Urinary bladder (tissue), 4 donors: ENCODE data around the gene PKN2. TPM values are rescaled to one million over a fixed set of nuclear protein-coding genes. Genes with fewer than 3 reads are reported as not detected.

Source experiments
- DNase-seq: peaks from one replicate; pipeline ENCODE4 v3.0.0-alpha.2; 2015; ENCODE audit errors: extremely low spot score
- H3K27ac ChIP-seq: one replicate; pipeline ENCODE4 v1.5.1; 2013; ENCODE audit warnings: low read depth, mild to moderate bottlenecking, moderate library complexity
- H3K36me3 ChIP-seq: one replicate; pipeline ENCODE4 v1.6.1; 2013; ENCODE audit warnings: mild to moderate bottlenecking, moderate library complexity; ENCODE audit not compliant: insufficient read depth
- H3K4me1 ChIP-seq: one replicate; pipeline ENCODE4 v1.6.1; 2013; ENCODE audit warnings: mild to moderate bottlenecking, moderate library complexity; ENCODE audit not compliant: insufficient read depth
- H3K4me3 ChIP-seq: one replicate; pipeline ENCODE4 v1.5.1; 2013; ENCODE audit warnings: low read depth, low read length
- WGBS: extraction: QIAGEN DNeasy Blood & Tissue Kit; methylation state at CpG from one replicate; pipeline ENCODE4 v1.1.7; 2013; 5-methylcytosine and 5-hydroxymethylcytosine counted together
- polyA plus RNA-seq: library from polyadenylated mRNA; stranded (reverse); fragments of 200-250 nt; gene quantifications from one replicate; pipeline ENCODE4 v1.2.3, GENCODE V29; 2013
- total RNA-seq: library from RNA; depleted of rRNA; stranded (reverse); fragments of >200 nt; gene quantifications from one replicate; pipeline ENCODE4 v1.2.3, GENCODE V29; 2014
- donor health status: healthy with polysubstance abuse.
- donor health status: healthy.

PKN2 gene
- 113 TPM for total RNA-seq
- polyA plus RNA-seq = 15.8 TPM

DNA sequence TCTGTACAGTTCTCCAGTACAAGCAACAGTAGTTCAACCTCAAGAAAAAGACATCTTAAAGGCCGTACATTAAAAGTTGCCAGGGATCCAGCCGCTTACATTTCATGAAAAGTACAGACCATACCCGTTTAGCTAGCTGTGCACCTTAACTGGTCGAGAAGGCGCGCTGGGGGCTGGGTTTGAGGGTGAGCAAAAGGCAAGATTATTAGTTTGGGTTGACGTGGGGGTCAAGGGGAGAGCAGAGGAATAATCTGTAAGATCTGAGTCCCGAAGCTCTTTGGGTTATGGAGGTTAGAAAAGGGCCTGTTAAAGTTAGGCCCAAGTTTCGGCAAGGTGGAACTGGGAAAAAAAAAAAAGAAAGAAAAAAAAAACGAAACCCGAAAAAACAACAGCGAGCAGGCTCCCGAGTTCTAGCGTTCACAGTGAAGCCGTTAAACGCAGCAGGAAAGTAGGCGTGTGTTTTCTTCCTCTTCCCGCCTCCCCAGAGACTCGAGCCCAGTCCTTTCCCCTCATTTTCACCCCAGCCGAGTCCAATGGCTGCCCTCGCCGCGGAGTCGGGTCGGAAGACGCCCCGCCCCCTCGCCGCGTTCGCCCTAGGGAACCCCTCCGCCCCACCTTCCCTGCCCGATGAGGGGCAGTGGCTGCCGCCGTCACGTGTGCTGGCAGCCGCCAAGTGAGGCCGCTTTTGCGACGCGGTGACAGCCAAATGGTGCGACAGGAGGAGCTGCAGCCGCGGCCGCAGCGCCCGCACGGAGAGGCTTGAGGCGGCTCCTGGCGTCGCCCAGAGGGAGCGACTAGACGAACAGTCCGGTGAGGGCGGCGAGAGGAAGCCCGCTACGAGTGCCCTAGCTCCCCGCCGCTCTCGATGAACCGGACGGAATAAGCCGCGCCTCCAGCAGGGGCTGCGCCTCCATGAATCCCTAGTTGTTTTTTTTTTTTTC lies at the start of gene PKN2:
Gene PKN2, plus strand, starts transcription at position 733 of the 941 bp plus-strand sequence. CDS start 308 bp downstream, outside the sequence.
- H3K4me1 ChIP-seq = no peaks in the 10 kb centered on the region
- under 1% methylated on average over 66 of the region's 66 CpGs for WGBS
- peak within 1 kb of the TSS; percentile 95 for H3K27ac ChIP-seq
- no peaks in the 10 kb centered on the region for H3K36me3 ChIP-seq
- H3K4me3 ChIP-seq = peak within 1 kb of the TSS; percentile 91
- peak; percentile 95 for DNase-seq

DNA sequence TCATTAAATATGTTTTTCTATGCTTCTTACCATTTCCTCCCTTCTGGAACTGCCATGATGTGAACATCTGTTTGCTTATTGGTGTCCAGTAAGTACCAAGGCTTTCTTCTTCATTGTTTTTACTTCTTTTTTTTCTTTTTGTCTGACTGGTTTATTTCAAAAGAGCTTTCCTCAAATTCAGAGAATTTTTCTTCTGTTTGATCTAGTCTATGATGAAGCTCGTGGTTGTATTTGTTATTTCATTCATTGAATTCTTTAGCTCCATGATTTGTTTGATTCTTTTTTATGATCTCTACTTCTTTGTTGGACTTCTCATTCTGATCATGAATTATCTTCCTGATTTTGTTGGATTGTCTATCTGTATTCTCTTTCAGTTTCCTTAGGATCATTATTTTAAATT lies 49.5 kb upstream of the PKN2 start:
- WGBS = 79% methylated on average over 1 of the region's 1 CpG
- no peak for DNase-seq
- H3K36me3 ChIP-seq = no peaks in the 10 kb centered on the region

DNA sequence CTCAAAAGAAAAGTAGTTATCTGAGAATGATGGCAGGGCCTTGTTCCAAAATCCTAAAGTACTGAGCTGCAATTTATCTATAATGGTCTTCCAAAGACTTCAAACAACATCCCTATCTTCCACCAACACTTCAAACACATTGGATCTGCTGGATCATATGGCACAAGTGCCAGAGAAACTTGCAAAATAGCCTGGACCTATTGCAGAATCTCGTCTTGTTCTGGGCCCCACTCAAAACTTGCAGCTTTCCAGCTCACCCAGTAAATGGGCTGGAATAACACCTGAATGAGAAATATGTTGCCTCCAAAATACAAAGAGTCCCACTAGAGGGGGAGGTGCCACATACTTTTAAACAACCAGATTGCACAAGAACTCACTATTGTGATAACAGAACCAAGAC lies 44.0 kb upstream of the PKN2 start:
- no peaks in the 10 kb centered on the region for H3K4me1 ChIP-seq
- no peak overlapping the region for H3K4me3 ChIP-seq
- WGBS = 72% methylated on average over 1 of the region's 1 CpG
- no peaks in the 10 kb centered on the region for H3K36me3 ChIP-seq
- no peak overlapping the region for H3K27ac ChIP-seq
- no peak for DNase-seq

More for the DNA sequence above, 49.5 kb upstream of the PKN2 start:
- Histone ChIP-seq H3K27ac (no peak overlapping the region), H3K4me3 (no peak overlapping the region), H3K4me1 (no peaks in the 10 kb centered on the region)

DNA sequence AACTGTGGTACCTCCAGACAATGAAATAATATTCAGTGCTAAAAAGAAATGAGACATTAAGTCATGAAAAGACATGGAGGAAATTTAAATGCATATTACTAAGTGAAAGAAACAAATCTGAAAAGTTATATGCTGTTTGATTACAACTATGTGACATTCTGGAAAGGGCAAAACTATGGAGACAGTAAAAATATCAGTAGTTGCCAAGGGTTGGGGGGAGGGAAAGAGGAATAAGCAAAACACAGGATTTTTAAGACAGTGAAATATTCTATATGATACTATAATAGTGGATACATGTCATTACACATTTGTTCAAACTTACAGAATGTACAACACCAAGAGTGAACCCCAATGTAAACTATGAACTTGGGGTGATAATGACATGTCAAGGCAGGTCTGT lies 38.2 kb upstream of the PKN2 start:
- H3K4me3 ChIP-seq = no peak overlapping the region
- no peak overlapping the region for H3K27ac ChIP-seq
- no peak for DNase-seq
- no peaks in the 10 kb centered on the region for H3K36me3 ChIP-seq
- H3K4me1 ChIP-seq = no peaks in the 10 kb centered on the region

DNA sequence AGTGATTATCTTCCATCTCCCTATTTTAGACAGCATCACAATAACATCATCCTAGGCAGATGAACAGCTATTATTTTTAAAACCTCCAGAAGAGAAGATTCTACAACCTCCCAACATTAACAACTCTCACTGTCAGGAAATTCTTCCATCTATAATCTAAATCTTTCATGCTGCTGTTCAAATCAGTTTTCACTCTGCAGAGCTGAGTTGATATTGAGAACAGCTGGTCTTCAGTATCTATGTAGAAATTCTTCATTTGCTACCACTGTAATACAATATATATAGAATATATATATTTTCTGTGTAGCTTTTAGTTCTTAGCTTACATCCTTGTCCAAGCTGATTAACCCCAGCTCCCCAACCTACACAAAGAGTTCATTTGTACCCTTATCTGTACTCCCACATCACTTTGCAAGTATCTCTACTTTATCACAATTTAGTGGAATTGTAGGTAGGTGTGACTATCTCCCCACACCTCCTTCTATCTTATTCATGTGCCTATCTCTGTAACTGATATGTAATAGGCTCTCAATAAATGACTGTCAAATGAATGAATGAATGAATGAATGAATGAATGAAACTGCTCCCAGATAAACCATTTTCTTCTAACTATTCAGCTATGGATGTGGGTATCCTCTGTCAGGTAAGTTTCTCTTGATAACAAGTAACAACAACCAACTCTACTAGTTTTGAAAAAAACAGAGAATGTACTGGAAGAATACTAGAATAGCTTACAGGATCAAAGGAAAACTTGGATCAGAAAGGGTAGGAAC lies 37.4 kb upstream of the PKN2 start:
- Histone ChIP-seq H3K27ac (no peak overlapping the region), H3K4me3 (no peak overlapping the region), H3K4me1 (no peaks in the 10 kb centered on the region), H3K36me3 (no peaks in the 10 kb centered on the region)
- DNase-seq = no peak

DNA sequence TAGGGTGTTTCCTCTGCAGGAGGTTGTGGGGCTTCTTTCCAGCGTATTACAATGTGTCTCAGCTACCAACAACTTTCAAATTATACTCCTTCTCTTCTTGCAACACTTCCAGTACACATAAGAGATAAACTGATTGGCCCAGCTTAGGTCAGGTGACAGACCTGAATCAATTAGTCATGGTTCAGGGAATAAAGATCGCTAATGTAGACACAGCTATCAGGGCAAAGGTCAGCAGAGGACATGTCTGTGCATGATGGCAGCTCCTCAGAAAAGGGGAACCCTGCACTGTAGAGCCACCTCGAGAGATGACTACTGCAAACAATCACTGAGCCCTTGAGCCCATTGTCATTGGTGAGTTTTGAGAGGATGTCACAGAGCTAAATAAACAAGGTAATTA lies 36.8 kb upstream of the PKN2 start:
- Histone ChIP-seq H3K4me1 (no peaks in the 10 kb centered on the region), H3K27ac (no peak overlapping the region), H3K36me3 (no peaks in the 10 kb centered on the region), H3K4me3 (no peak overlapping the region)
- 73% methylated on average over 3 of the region's 3 CpGs for WGBS
- DNase-seq = no peak

DNA sequence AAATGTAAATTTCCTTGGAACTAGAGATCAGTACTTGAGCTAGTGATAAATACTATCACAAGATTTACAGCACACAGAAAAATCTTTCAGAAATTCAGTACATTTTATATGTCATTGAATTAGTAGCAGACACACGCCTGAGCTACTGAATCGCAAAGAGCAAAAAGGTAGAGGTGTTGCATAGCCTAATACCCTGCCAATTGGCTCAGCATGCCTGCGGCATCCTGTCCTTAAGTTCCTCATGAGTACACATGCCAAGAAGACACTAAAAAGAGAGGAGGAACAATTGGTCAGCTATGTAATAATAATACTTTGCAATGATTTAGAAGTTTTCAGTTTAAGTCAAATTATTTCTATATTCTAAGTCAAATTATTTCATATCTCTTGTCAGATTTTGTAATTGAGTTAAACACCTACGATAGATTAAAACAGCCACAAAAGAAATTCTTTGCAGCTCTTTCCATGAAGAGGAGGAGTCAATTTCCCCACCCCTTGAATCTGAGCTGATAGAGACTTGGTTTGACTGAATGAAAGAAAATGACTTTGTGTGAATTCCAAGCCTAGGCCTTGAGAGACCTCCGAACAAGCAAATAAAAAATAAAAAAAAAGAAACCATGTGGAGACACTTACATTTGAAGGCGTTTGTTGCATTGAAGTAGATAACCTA lies 36.2 kb upstream of the PKN2 start:
- no peak overlapping the region for H3K4me3 ChIP-seq
- 81% methylated on average over 6 of the region's 6 CpGs for WGBS
- no peaks in the 10 kb centered on the region for H3K4me1 ChIP-seq
- H3K36me3 ChIP-seq = no peaks in the 10 kb centered on the region
- no peak overlapping the region for H3K27ac ChIP-seq
- DNase-seq = no peak

DNA sequence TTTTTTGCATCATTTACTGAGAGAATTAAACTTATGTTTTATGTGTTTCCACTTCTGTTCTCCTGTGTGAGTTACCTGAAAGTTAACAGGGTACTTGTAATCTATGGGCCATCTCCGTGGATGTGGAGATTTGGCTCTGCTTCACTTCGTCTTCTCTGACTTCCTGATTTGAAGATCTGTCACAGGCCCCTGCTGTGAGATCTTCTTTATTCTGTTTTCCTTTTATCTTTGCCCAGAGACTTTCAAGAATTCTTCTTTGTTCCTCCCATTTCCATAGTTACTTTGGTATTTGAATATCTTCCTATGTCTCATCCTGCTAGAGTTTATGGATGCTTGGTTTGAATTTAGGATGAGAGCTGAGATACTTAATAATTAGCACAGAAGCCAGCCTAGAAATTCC lies 35.4 kb upstream of the PKN2 start:
- Histone ChIP-seq H3K27ac (no peak overlapping the region), H3K36me3 (no peaks in the 10 kb centered on the region), H3K4me3 (no peak overlapping the region), H3K4me1 (no peaks in the 10 kb centered on the region)
- WGBS = 49% methylated on average over 2 of the region's 2 CpGs
- DNase-seq = no peak

DNA sequence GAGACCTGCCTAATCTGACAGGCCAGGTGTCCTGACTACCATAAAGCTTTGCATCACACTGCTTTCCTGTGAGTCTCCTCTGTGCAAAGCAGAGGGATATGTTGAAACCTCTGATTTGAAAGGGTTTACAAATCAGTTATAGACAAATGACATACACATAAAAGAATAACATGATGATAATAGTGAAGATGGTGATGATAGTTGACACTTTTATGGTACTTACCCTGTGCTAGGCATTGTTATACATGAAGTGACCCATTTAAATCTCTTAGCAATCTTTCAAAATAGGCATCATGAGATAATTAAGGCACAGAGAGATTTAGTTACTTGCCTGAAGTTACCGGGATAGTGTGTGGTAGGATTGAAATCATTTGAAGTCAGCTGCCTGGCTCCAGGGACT lies 34.1 kb upstream of the PKN2 start:
- 57% methylated on average over 1 of the region's 1 CpG for WGBS
- no peaks in the 10 kb centered on the region for H3K4me1 ChIP-seq
- no peak for DNase-seq
- no peak overlapping the region for H3K27ac ChIP-seq
- H3K4me3 ChIP-seq = no peak overlapping the region
- no peaks in the 10 kb centered on the region for H3K36me3 ChIP-seq

DNA sequence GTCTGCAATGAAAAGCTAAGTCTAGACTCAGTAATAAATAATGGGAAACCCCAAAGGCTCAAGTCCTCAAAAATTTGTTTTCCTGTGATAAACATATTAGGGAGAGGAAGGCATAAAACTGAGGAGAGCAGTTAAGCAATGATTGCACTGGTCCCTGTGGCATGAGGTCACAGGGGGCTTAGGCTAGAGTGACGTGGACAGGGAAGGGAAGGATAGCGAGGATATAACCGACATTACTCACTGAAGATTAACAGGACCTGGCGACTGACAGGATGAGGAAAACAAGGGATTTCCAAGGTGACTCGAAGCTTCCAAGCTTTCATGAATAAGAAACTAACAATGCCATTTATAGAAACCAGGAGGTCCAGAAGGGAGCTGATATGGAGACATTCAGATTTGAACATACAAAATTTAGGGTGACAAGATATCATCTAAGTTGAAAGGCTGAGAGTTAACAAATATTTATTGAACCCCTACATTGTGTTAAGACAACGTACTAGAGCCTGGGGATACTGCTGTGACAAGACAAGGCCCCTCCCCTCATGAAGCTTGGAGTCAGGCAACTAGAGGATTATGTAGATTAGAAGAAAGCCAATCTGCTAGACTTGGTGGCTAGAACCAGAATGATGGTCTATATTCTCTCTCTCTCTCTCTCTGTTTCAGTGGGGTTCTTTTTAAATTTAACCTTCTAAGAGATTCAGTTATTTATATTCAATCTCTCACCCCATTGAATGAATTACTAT lies 33.2 kb upstream of the PKN2 start:
- no peak overlapping the region for H3K27ac ChIP-seq
- no peaks in the 10 kb centered on the region for H3K4me1 ChIP-seq
- DNase-seq = no peak
- no peak overlapping the region for H3K4me3 ChIP-seq
- H3K36me3 ChIP-seq = no peaks in the 10 kb centered on the region
- 59% methylated on average over 6 of the region's 6 CpGs for WGBS

DNA sequence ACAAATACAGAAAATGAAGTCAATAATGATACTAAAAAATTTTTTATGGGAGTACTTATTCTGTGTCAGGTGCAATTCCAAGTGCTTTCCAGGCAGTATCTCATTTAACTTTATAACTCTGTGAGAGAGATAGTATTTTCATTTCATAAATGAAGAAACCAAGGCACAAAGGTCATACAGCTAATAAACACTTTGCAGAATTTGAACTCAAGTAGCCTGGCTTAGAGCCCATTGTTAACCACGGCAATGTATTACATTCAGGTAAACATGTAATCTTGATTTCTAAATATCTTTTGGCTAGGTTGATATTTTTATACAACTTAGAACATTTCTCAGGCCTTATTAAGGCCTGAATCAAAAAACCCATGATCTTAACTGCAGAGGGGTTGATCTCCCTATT lies 28.9 kb upstream of the PKN2 start:
- no peaks in the 10 kb centered on the region for H3K4me1 ChIP-seq
- no peak for DNase-seq
- no peaks in the 10 kb centered on the region for H3K36me3 ChIP-seq
- WGBS = 15% methylated on average over 1 of the region's 1 CpG
- no peak overlapping the region for H3K4me3 ChIP-seq
- no peak overlapping the region for H3K27ac ChIP-seq

DNA sequence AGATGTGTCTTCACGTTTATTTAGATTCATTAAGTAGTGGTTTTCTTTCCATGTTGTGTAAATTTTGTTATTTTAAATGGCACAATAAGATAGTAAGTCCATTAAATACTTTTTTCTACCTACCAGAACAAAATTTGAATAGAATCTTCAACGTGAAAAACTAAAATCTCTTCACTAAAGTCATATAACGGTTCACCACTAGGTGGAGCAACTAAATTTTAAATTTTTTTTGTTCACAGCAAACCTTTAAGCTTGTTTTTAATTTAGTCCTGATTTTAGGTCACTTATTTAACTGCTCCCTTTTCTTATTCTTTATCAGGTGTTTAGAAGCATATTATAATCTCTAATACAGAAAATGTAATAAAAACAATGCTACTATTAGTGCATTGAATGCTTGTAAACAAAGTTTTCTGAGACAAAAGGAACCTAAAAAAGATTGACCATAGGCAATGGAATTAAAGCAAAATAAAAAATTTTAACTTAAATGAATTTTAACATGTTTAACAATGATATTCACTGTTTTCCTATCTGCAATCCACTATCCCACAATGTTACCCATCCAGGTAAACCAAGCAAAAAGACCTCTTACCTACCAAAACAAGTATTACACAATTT lies 28.3 kb upstream of the PKN2 start:
- Histone ChIP-seq H3K4me1 (no peaks in the 10 kb centered on the region), H3K36me3 (no peaks in the 10 kb centered on the region), H3K4me3 (no peak overlapping the region), H3K27ac (no peak overlapping the region)
- no peak for DNase-seq
- 10% methylated on average over 3 of the region's 3 CpGs for WGBS

DNA sequence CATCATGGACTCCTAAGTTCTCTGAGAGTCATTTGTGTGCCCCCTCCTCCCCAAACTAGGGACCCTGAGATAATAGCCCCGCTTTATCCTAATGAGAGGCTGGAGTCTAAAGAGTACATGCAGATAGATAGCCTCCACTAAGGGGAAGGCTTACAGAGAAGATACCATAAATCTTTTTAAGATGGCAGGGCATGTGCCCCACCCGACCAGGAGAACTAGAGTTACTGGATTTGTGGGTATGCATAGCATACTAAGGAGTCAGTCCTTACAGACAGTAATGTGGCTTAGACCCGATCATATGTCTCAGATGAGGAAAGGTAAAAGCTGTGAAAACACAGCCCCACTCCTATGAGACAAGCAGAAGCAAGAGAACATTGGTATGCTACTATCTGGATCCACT lies 25.7 kb upstream of the PKN2 start:
- WGBS = 88% methylated on average over 3 of the region's 3 CpGs

More for the DNA sequence above, 25.7 kb upstream of the PKN2 start:
- H3K27ac ChIP-seq = no peak overlapping the region
- H3K4me1 ChIP-seq = no peaks in the 10 kb centered on the region
- no peak for DNase-seq
- no peak overlapping the region for H3K4me3 ChIP-seq
- no peaks in the 10 kb centered on the region for H3K36me3 ChIP-seq
